IMR-90 (cell line): ENCODE measurements around the gene MSN. TPM values are rescaled to one million over a fixed set of nuclear protein-coding genes. Genes with fewer than 3 reads are reported as not detected.

Experiments used
- ATAC-seq: fragments of 200-7000 bp; cut with Tn5 transposase; 2 replicates; pipeline ENCODE4 v1.9.1; 2020; ENCODE audit warnings: low read depth, mild to moderate bottlenecking, moderate library complexity
- BruUV-seq: library from RNA; stranded (reverse); fragments of 400-500 nt; replicated peaks from 2 replicates; lab custom pipeline; 2021; lab: Mats Ljungman, UMichigan
- CTCF ChIA-PET: fragments of 300-600 bp; formaldehyde crosslinking; extraction: SDS; loops from one replicate; lab custom pipeline; 2021; ENCODE audit warnings: antibody characterized with exemption; lab: Yijun Ruan, JAX
- POLR2A ChIA-PET: fragments of 300-600 bp; sonication (Branson Sonifier 250); formaldehyde crosslinking; loops from one replicate; lab custom pipeline; 2022; ENCODE audit warnings: antibody characterized with exemption; ENCODE audit not compliant: unreplicated experiment; lab: Charles Lee
- DNase-seq: peaks from one replicate; pipeline ENCODE4 v3.0.0; 2013
- H2AFZ ChIP-seq: replicated peaks from 2 replicates; pipeline ENCODE3; 2013; ENCODE audit warnings: low read length, mild to moderate bottlenecking; ENCODE audit not compliant: poor library complexity
- H2AK5ac ChIP-seq: 2 replicates; pipeline ENCODE4 v1.6.1; 2013; ENCODE audit warnings: low read depth, low read length, inconsistent platforms
- H2AK9ac ChIP-seq: replicated peaks from 2 replicates; pipeline ENCODE3; 2013; ENCODE audit warnings: mild to moderate bottlenecking, low read depth, low read length, moderate library complexity; ENCODE audit not compliant: poor library complexity
- H2BK120ac ChIP-seq: 2 replicates; pipeline ENCODE4 v1.6.1; 2013; ENCODE audit warnings: low read depth, low read length, inconsistent platforms
- H2BK15ac ChIP-seq: 3 replicates; pipeline ENCODE4 v1.6.1; 2013; ENCODE audit warnings: low read depth, low read length, inconsistent platforms
- H2BK20ac ChIP-seq: 2 replicates; pipeline ENCODE4 v1.6.1; 2013; ENCODE audit warnings: low read depth, mild to moderate bottlenecking, inconsistent platforms, low read length, moderate library complexity
- H2BK5ac ChIP-seq: 2 replicates; pipeline ENCODE4 v1.6.1; 2013; ENCODE audit warnings: mild to moderate bottlenecking, low read depth, low read length, inconsistent platforms; ENCODE audit not compliant: poor library complexity, severe bottlenecking
- H3K14ac ChIP-seq: replicated peaks from 2 replicates; pipeline ENCODE4 v1.6.1; 2013; ENCODE audit warnings: low read depth, low read length, inconsistent platforms
- H3K18ac ChIP-seq: 2 replicates; pipeline ENCODE4 v1.6.1; 2013; ENCODE audit warnings: low read depth, low read length, control low read depth
- H3K23ac ChIP-seq: 2 replicates; pipeline ENCODE4 v1.6.1; 2013; ENCODE audit warnings: low read depth, low read length, inconsistent platforms
- H3K27ac ChIP-seq: 2 replicates; pipeline ENCODE4 v1.5.1; 2013; ENCODE audit warnings: mild to moderate bottlenecking, control low read depth, low read length; ENCODE audit not compliant: insufficient read depth
- H3K27me3 ChIP-seq: 2 replicates; pipeline ENCODE4 v1.6.1; 2013; ENCODE audit warnings: low read length; ENCODE audit not compliant: control insufficient read depth, insufficient read depth
- H3K36me3 ChIP-seq: 2 replicates; pipeline ENCODE4 v1.6.1; 2013; ENCODE audit warnings: low read length, mixed read lengths; ENCODE audit not compliant: control insufficient read depth, insufficient read depth
- H3K4ac ChIP-seq: 2 replicates; pipeline ENCODE4 v1.6.1; 2013; ENCODE audit warnings: low read depth, low read length, inconsistent platforms
- H3K4me1 ChIP-seq: 2 replicates; pipeline ENCODE4 v1.6.1; 2013; ENCODE audit warnings: low read length, mixed read lengths; ENCODE audit not compliant: control insufficient read depth, insufficient read depth
- H3K4me2 ChIP-seq: 2 replicates; pipeline ENCODE4 v1.6.1; 2013; ENCODE audit warnings: low read depth, mild to moderate bottlenecking, control low read depth, low read length, moderate library complexity
- H3K4me3 ChIP-seq: 2 replicates; pipeline ENCODE4 v1.5.1; 2013; ENCODE audit warnings: low read depth, mild to moderate bottlenecking, control low read depth, low read length, moderate library complexity; ENCODE audit not compliant: insufficient read depth
- H3K56ac ChIP-seq: 2 replicates; pipeline ENCODE4 v1.6.1; 2013; ENCODE audit warnings: low read length, inconsistent platforms; ENCODE audit not compliant: insufficient read depth; ENCODE audit errors: extremely low read depth
- H3K79me1 ChIP-seq, 2 experiments: 2 replicates each; pipeline ENCODE4 v1.6.1; 2013; ENCODE audit warnings: low read length in 2 of 2, inconsistent platforms in 1 of 2, low read depth in 1 of 2
- H3K9ac ChIP-seq: 2 replicates; pipeline ENCODE4 v1.6.1; 2013; ENCODE audit warnings: low read depth, low read length, control low read depth
- H3K9me1 ChIP-seq: 2 replicates; pipeline ENCODE4 v1.6.1; 2013; ENCODE audit warnings: low read length, inconsistent platforms; ENCODE audit not compliant: insufficient read depth
- H3K9me3 ChIP-seq: 2 replicates; pipeline ENCODE4 v1.6.1; 2013; ENCODE audit warnings: low read length; ENCODE audit not compliant: control insufficient read depth, insufficient read depth
- H4K20me1 ChIP-seq: 2 replicates; pipeline ENCODE4 v1.6.1; 2013; ENCODE audit warnings: low read length, inconsistent platforms; ENCODE audit not compliant: insufficient read depth
- H4K5ac ChIP-seq: 2 replicates; pipeline ENCODE4 v1.6.1; 2013; ENCODE audit warnings: mild to moderate bottlenecking, low read depth, low read length, control low read depth
- H4K8ac ChIP-seq, 2 experiments: 2 replicates each; pipeline ENCODE4 v1.6.1; 2013; ENCODE audit warnings: low read depth in 2 of 2, low read length in 2 of 2, control low read depth in 1 of 2, inconsistent platforms in 1 of 2
- H4K91ac ChIP-seq: 2 replicates; pipeline ENCODE4 v1.6.1; 2013; ENCODE audit warnings: low read depth, low read length, inconsistent platforms; ENCODE audit not compliant: insufficient read depth
- BHLHE40 ChIP-seq: fragments of 150-350 bp; IDR thresholded peaks from 2 replicates; pipeline ENCODE4 v1.6.1; 2016; ENCODE audit warnings: mild to moderate bottlenecking, low read depth, low read length
- CHD1 ChIP-seq: IDR thresholded peaks from 2 replicates; pipeline ENCODE4 v1.6.1; 2012; ENCODE audit warnings: low read depth, low read length, improper control_type of control experiment
- FOS ChIP-seq: fragments of 150-350 bp; IDR thresholded peaks from 2 replicates; pipeline ENCODE4 v1.6.1; 2016; ENCODE audit warnings: low read depth, low read length
- MAFK ChIP-seq: IDR thresholded peaks from 2 replicates; pipeline ENCODE4 v1.6.1; 2012; ENCODE audit warnings: low read depth, low read length, improper control_type of control experiment
- MXI1 ChIP-seq: IDR thresholded peaks from 2 replicates; pipeline ENCODE4 v1.6.1; 2012; ENCODE audit warnings: low read depth, mild to moderate bottlenecking, low read length, moderate library complexity, borderline replicate concordance
- NFE2L2 ChIP-seq: fragments of 150-350 bp; IDR thresholded peaks from 2 replicates; pipeline ENCODE4 v1.6.1; 2016; ENCODE audit warnings: low read depth, mild to moderate bottlenecking, low read length
- POLR2A ChIP-seq: IDR thresholded peaks from 2 replicates; pipeline ENCODE4 v1.6.1; 2012; ENCODE audit warnings: mild to moderate bottlenecking, low read depth, low read length
- RCOR1 ChIP-seq: IDR thresholded peaks from 2 replicates; pipeline ENCODE4 v1.6.1; 2012; ENCODE audit warnings: mild to moderate bottlenecking, low read length, improper control_type of control experiment; ENCODE audit not compliant: insufficient replicate concordance
- RFX5 ChIP-seq: IDR thresholded peaks from 2 replicates; pipeline ENCODE4 v1.8.0; 2012; ENCODE audit warnings: low read depth, mild to moderate bottlenecking, low read length, moderate library complexity
- SMC3 ChIP-seq: fragments of 150-350 bp; IDR thresholded peaks from 2 replicates; pipeline ENCODE4 v1.6.1; 2016; ENCODE audit warnings: low read depth, mild to moderate bottlenecking, antibody characterized with exemption, low read length, moderate library complexity
- WGBS, 2 experiments: methylation state at CpG; one replicate each; pipeline versions ENCODE4 v1.1.5 to v1.1.7; 2013; ENCODE audit warnings: missing lambda C conversion rate in 2 of 2; ENCODE audit not compliant: insufficient read length in 1 of 2; ENCODE audit errors: extremely low coverage in 2 of 2; 5-methylcytosine and 5-hydroxymethylcytosine counted together
- dilution Hi-C: fragments of 300-500 bp; cut with HindIII; formaldehyde crosslinking; loops from one replicate; pipeline ENCODE4 v1.14.3; 2018; ENCODE audit warnings: low sequenced_read_pairs; ENCODE audit not compliant: unreplicated experiment
- in situ Hi-C: fragments of 300-500 bp; cut with MboI; formaldehyde crosslinking; loops from 3 replicates; pipeline ENCODE4 v1.14.3; 2019; ENCODE audit warnings: low sequenced_read_pairs, inconsistent platforms, mixed read lengths
- intact Hi-C: fragments of 100-400 bp; cut with micrococcal nuclease; formaldehyde crosslinking; loops from 2 replicates; pipeline ENCODE4 v1.10.0; 2022
- polyA plus RNA-seq, 3 experiments: library from polyadenylated mRNA; depleted of rRNA; stranded (reverse); fragments of >200 nt; gene quantifications; 2 replicates each; pipeline ENCODE4 v1.2.3, GENCODE V29; 2012; ENCODE audit warnings: low replicate concordance in 1 of 3
- total RNA-seq: library from RNA; depleted of rRNA; stranded (reverse); fragments of >200 nt; gene quantifications from 2 replicates; pipeline ENCODE4 v1.2.3, GENCODE V29; 2012
- TF ChIP-seq, protein P1 (sequence below): fragments of 150-350 bp; IDR thresholded peaks from 2 replicates; pipeline ENCODE4 v1.6.1; 2017; ENCODE audit warnings: mild to moderate bottlenecking, antibody characterized with exemption, low read length, low read depth
- TF ChIP-seq, protein P2 (sequence below): fragments of 150-350 bp; IDR thresholded peaks from 2 replicates; pipeline ENCODE4 v1.6.1; 2016; ENCODE audit warnings: low read depth, mild to moderate bottlenecking, low read length, moderate library complexity, borderline replicate concordance

The MSN gene
- total and polyA plus RNA-seq, 2 of the 4 experiments (the other 2 are of a cell fraction): 422 to 619 TPM

GRCh38 chrX:65752294-65752693, 84.8 kb downstream of the MSN start:
- Histone ChIP-seq H4K5ac (no peak overlapping the region), H2AK5ac (no peak overlapping the region), H3K27ac (no peak overlapping the region), H3K9ac (no peak overlapping the region), H4K20me1 (no peaks in the 10 kb centered on the region), H3K4me1 (no peaks in the 10 kb centered on the region), H3K9me3 (0 out of 2 replicates have a peak, but pooled peaks cover 3% of the 10 kb centered on the region), H3K79me1 (no peaks in the 10 kb centered on the region), H2AFZ (no peak overlapping the region), H3K4me3 (no peak overlapping the region), H3K4me2 (no peak overlapping the region), H2AK9ac (no peak overlapping the region), H3K14ac (no peak overlapping the region), H2BK120ac (no peak overlapping the region), H3K27me3 (peaks cover 2% of the 10 kb centered on the region), H3K36me3 (no peaks in the 10 kb centered on the region), H2BK15ac (no peak overlapping the region), H3K18ac (no peak overlapping the region), H3K9me1 (no peaks in the 10 kb centered on the region; the same call in 1 of the 2 replicates), H3K56ac (no peak overlapping the region), H2BK5ac (no peak overlapping the region), H3K23ac (no peak overlapping the region), H2BK20ac (no peak overlapping the region), H3K4ac (no peak overlapping the region), H4K8ac (no peak overlapping the region), H4K91ac (no peak overlapping the region)
- no CpG with 5 or more reads among the region's 3 CpGs for WGBS, 2 experiments
- dilution Hi-C loops: no loop called here
- intact Hi-C loops: no loop called here
- POLR2A ChIA-PET: no interaction called here
- BruUV-seq: no TSS peak
- ATAC-seq (no peak), DNase-seq (no peak)
- in situ Hi-C loops: no loop called here
- TF ChIP-seq, protein P1, sequence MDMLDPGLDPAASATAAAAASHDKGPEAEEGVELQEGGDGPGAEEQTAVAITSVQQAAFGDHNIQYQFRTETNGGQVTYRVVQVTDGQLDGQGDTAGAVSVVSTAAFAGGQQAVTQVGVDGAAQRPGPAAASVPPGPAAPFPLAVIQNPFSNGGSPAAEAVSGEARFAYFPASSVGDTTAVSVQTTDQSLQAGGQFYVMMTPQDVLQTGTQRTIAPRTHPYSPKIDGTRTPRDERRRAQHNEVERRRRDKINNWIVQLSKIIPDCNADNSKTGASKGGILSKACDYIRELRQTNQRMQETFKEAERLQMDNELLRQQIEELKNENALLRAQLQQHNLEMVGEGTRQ: no peak
- TF ChIP-seq RCOR1 (no peak), MAFK (no peak), RFX5 (no peak), CHD1 (no peak), NFE2L2 (no peak), SMC3 (no peak), FOS (no peak), BHLHE40 (no peak), POLR2A (no peak), MXI1 (no peak)
- TF ChIP-seq, protein P2, sequence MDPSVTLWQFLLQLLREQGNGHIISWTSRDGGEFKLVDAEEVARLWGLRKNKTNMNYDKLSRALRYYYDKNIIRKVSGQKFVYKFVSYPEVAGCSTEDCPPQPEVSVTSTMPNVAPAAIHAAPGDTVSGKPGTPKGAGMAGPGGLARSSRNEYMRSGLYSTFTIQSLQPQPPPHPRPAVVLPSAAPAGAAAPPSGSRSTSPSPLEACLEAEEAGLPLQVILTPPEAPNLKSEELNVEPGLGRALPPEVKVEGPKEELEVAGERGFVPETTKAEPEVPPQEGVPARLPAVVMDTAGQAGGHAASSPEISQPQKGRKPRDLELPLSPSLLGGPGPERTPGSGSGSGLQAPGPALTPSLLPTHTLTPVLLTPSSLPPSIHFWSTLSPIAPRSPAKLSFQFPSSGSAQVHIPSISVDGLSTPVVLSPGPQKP: no peak
- CTCF ChIA-PET: no interaction called here
